HepG2 (cell line): ENCODE measurements around the gene SECTM1. TPM values are rescaled to one million over a fixed set of nuclear protein-coding genes. Genes with fewer than 3 reads are reported as not detected.
A peak's percentile ranks its signal among the peaks of the same experiment; 100 is the strongest.

Source experiments
- BRD4 ChIP-seq: sonication (generic); formaldehyde crosslinking; IDR thresholded peaks from 2 replicates; pipeline ENCODE4 v1.4.0; 2020; ENCODE audit warnings: missing genetic modification reagents
- FOSL1 ChIP-seq: sonication (generic); formaldehyde crosslinking; IDR thresholded peaks from 2 replicates; pipeline ENCODE4 v1.9.0; 2021; ENCODE audit warnings: missing genetic modification reagents, borderline replicate concordance
- FOXK1 ChIP-seq: sonication (generic); formaldehyde crosslinking; IDR thresholded peaks from 2 replicates; pipeline ENCODE4 v1.4.0; 2020; ENCODE audit warnings: low read depth, missing genetic modification reagents, borderline replicate concordance
- GATA4 ChIP-seq: sonication (generic); IDR thresholded peaks from 2 replicates; pipeline ENCODE4 v1.6.1; 2016; ENCODE audit warnings: antibody characterized with exemption, low read depth, borderline replicate concordance
- HMGXB4 ChIP-seq, 2 experiments: sonication (generic) in 1 of 2; formaldehyde crosslinking in 1 of 2; IDR thresholded peaks; 2 replicates each; pipeline versions ENCODE4 v1.4.0 to v1.6.1; 2018 to 2020; ENCODE audit warnings: missing genetic modification reagents in 2 of 2, borderline replicate concordance in 1 of 2, low read depth in 1 of 2, mild to moderate bottlenecking in 1 of 2, missing biosample characterization in 1 of 2
- JDP2 ChIP-seq: sonication (generic); formaldehyde crosslinking; IDR thresholded peaks from 2 replicates; pipeline ENCODE4 v1.8.1; 2022; ENCODE audit warnings: missing genetic modification reagents, borderline replicate concordance
- LRRFIP1 ChIP-seq: sonication (generic); formaldehyde crosslinking; conservative IDR thresholded peaks from 2 replicates; pipeline ENCODE4 v1.4.0; 2020; ENCODE audit warnings: missing genetic modification reagents
- PHB2 ChIP-seq: fragments of 450-650 bp; IDR thresholded peaks from 2 replicates; pipeline ENCODE4 v1.6.1; 2018; ENCODE audit not compliant: partially characterized antibody
- POLR2G ChIP-seq: fragments of 200-400 bp; formaldehyde crosslinking; IDR thresholded peaks from 2 replicates; pipeline ENCODE4 v1.6.1; 2018; ENCODE audit warnings: mild to moderate bottlenecking, low read depth, low read length, moderate library complexity
- PRPF4 ChIP-seq: fragments of 200-400 bp; formaldehyde crosslinking; IDR thresholded peaks from 2 replicates; pipeline ENCODE4 v1.6.1; 2016; ENCODE audit warnings: low read length, low read depth; ENCODE audit not compliant: poor library complexity, severe bottlenecking
- PTBP1 ChIP-seq: fragments of 200-400 bp; formaldehyde crosslinking; IDR thresholded peaks from 2 replicates; pipeline ENCODE4 v1.6.1; 2018; ENCODE audit warnings: low read length, low read depth; ENCODE audit not compliant: poor library complexity, severe bottlenecking
- RNF2 ChIP-seq: fragments of 450-650 bp; conservative IDR thresholded peaks from 2 replicates; pipeline ENCODE4 v1.6.1; 2016; ENCODE audit warnings: low read depth
- TARDBP ChIP-seq: sonication (generic); formaldehyde crosslinking; IDR thresholded peaks from 2 replicates; pipeline ENCODE4 v1.8.0; 2022; ENCODE audit warnings: mild to moderate bottlenecking, missing genetic modification reagents
- U2AF1 ChIP-seq: fragments of 200-400 bp; formaldehyde crosslinking; optimal IDR thresholded peaks from 2 replicates; pipeline ENCODE3; 2017; ENCODE audit warnings: mild to moderate bottlenecking, low read depth, low read length
- USF2 ChIP-seq, 2 experiments: sonication (generic) in 1 of 2; formaldehyde crosslinking in 1 of 2; IDR thresholded peaks; 2 replicates each; pipeline versions ENCODE4 v1.5.1 to v1.6.1; 2011 to 2020; ENCODE audit warnings: borderline replicate concordance in 1 of 2, low read depth in 1 of 2, low read length in 1 of 2, mild to moderate bottlenecking in 1 of 2, missing genetic modification reagents in 1 of 2, moderate library complexity in 1 of 2
- ZBTB4 ChIP-seq: sonication (generic); formaldehyde crosslinking; IDR thresholded peaks from 2 replicates; pipeline ENCODE4 v1.4.0; 2020; ENCODE audit warnings: missing genetic modification reagents, mild to moderate bottlenecking, borderline replicate concordance
- ZFX ChIP-seq: sonication (generic); formaldehyde crosslinking; IDR thresholded peaks from 2 replicates; pipeline ENCODE4 v1.4.0; 2020; ENCODE audit warnings: mild to moderate bottlenecking, low read depth, missing genetic modification reagents, moderate library complexity
- ZNF562 ChIP-seq: sonication (generic); formaldehyde crosslinking; IDR thresholded peaks from 2 replicates; pipeline ENCODE4 v1.8.0; 2022; ENCODE audit warnings: missing genetic modification reagents, borderline replicate concordance
- ZNF570 ChIP-seq: sonication (generic); formaldehyde crosslinking; IDR thresholded peaks from 2 replicates; pipeline ENCODE4 v1.4.0; 2020; ENCODE audit warnings: mild to moderate bottlenecking, missing genetic modification reagents, borderline replicate concordance
- ZNF746 ChIP-seq: sonication (generic); formaldehyde crosslinking; IDR thresholded peaks from 2 replicates; pipeline ENCODE4 v1.8.0; 2022; ENCODE audit warnings: mild to moderate bottlenecking, missing genetic modification reagents
- polyA plus RNA-seq, 8 experiments: library from polyadenylated mRNA; depleted of rRNA in 3 of 8; stranded (reverse) in 7 of 8; unstranded in 1 of 8; fragments of >200 nt; fragmentation: Illumina TruSeq in 4 of 8; extraction: Trizol in 4 of 8; gene quantifications; 2 replicates each; pipeline versions ENCODE4 v1.2.1 to v1.2.3, GENCODE V29; 2011 to 2016; ENCODE audit warnings: low read depth in 4 of 8, missing spikeins in 1 of 8, mixed read lengths in 1 of 8; ENCODE audit not compliant: insufficient read depth in 1 of 8
- total RNA-seq, 5 experiments: library from RNA; depleted of rRNA; stranded (reverse); fragments of >200 nt; fragmentation: Illumina TruSeq; extraction: Trizol; gene quantifications; 2 replicates each; pipeline ENCODE4 v1.2.3, GENCODE V29; 2016; ENCODE audit warnings: low read depth in 1 of 5

SECTM1 gene
- total and polyA plus RNA-seq, 2 of the 13 experiments (the other 11 are each of a cell fraction or from before 2014, with no cell fraction given), result 3.5 to 5.3 TPM

GRCh38 chr17:82299452-82299851 is 34.1 kb downstream of the SECTM1 start (continued):
- TF ChIP-seq LRRFIP1 (CRISPR knock-in tag) (no peak), TARDBP (CRISPR knock-in tag) (peak; percentile 21; the same call in 1 of the 2 replicates), ZBTB4 (CRISPR knock-in tag) (no peak), BRD4 (no peak), PHB2 (no peak), POLR2G (no peak), U2AF1 (no peak), ZNF746 (CRISPR knock-in tag) (0 out of 2 replicates have a peak, but pooled peaks have one; percentile 9), FOSL1 (no peak), GATA4 (no peak), ZNF570 (CRISPR knock-in tag) (no peak), HMGXB4 (CRISPR knock-in tag; IDR thresholded peaks at IDR 0.05; ENCODE audit: borderline replicate concordance in 1 of 2, low read depth in 1 of 2) (0 out of 4 replicates have a peak, but pooled peaks of 1 of the 2 experiments have one; percentile 39), ZNF562 (CRISPR knock-in tag) (no peak), PTBP1 (no peak), JDP2 (CRISPR knock-in tag) (no peak), ZFX (CRISPR knock-in tag) (peak; percentile 26; the same call in 1 of the 2 replicates), PRPF4 (no peak), USF2 (IDR thresholded peaks at IDR 0.05; ENCODE audit: low read depth, low read length) (no peak), USF2 (CRISPR knock-in tag; IDR thresholded peaks at IDR 0.05; ENCODE audit: borderline replicate concordance) (no peak), FOXK1 (CRISPR knock-in tag) (no peak), RNF2 (no peak)
